NCI-H748 (cell line): ENCODE results near the gene SUPT6H.
A peak's percentile ranks its signal among the peaks of the same experiment; 100 is the strongest.

Experiments used
- DNase-seq: peaks from one replicate; lab custom pipeline; 2025; ENCODE audit not compliant: unreplicated experiment; lab: John Stamatoyannopoulos, UW

SUPT6H gene

DNA sequence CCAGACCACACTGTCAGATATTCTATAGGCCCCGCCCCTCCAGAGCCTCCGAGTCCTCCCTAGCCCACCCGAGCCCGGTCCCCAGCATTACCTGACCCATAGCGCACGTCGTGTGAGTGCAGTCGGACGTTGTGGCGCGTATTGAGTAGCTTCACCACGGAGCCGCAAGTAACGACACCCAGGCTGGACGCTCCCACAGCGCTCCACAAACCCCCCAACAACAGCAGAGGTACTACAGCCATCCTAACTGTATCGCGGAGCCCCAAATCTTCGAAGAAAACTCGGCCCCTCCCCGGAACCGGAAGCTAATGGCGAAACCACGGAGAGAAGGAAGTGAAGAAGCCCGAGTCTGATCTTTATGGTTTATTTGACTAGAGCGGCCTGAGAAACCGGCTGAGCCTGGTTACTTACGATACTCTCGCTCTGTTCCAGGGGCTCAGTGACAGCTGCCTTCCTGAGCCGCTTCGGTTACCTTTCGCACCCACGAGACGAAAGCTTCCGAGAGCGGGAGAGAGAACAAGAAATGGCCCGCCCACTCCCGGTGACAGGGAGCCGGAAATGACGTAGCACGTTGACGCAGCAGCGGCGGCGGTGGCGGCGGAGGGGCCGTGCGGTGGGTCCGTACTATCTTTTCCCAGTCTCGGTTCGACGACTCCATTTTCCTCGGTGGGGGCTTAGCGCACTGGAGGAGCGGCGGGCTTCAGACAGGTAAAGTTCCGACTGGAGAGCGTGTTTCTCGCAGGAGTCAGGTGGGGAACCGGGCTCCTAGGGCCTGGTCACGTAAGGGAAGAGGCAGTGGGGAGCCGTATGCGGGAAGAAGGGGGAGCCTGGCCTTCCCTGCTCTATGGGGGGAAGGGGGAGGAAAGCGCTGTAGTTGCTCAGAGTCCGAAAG, at the start of gene SUPT6H, which contains the start of gene SDF2:
TSS of gene SUPT6H (plus strand) at position 571 of the 892 bp plus-strand sequence. CDS start 11,197 bp downstream, outside the sequence.
TSS of gene SDF2 (minus strand) at position 272 of the 892 bp plus-strand sequence. CDS start at position 242, 30 bp downstream.
- DNase-seq, result peak; percentile 91

DNA sequence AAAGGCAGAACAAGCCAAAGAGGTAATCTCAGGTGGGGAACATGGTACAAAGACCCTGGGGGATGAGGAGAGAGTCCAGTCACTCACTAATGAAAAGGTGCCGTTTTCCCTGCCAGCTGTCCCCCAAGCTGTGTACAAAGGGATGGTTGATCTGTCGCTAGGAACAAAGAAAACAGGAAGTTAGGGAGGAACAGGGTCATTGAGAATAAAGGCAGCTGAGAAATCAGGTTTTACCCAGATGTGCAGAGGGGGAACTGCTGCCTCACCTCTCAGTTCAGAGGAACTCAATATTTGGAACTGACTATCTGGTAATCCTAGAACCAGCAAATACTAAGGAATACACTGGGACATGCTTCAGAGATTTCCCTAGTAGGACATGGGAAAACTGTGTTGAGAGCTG, 49.5 kb upstream of the SUPT6H start:
- peak; percentile 37 for DNase-seq

DNA sequence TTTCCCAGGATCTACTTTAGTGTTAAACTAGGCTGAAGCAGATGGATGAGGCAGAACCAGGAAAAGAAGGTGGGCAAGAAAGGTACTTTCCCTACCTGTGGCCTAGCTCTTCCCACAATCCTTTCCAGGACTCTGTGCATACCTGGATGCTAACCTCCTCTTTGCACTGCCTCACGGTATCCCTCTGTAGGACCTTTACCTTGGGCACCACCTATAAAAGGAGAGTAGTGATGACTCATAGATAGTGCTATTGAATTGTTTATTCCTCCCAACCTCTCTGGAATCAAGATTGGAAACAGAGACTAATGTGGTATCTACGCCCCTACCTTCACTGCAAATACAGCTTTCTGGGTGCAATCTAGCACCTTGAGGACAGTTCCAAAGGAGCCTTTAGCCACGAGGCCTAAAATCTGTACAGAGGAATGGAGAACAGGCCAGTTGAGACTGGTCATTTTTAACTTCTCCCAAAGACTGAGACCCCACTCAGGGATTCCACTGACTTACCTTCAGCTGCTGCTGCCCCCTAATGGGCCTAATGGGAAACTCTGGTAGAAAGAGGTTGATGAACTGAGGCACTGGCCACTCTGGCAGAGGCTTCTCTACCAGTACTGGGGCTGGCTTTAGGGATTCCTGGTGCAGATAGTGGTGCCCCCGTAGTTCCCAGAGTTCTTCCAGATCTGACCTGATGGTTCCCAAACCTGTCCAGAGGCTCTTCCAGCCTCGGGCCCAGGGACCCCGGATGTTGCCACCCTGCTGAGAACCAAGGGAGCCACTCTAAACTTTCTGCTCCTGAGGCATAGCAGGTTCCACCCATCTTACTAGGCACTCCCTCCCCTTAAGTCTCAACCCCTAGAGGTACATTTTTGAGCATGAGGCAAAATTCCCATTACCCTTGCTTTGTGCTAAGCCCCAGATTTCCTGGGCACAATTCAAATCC, 48.8 kb upstream of the SUPT6H start:
- peak; percentile 57 for DNase-seq

DNA sequence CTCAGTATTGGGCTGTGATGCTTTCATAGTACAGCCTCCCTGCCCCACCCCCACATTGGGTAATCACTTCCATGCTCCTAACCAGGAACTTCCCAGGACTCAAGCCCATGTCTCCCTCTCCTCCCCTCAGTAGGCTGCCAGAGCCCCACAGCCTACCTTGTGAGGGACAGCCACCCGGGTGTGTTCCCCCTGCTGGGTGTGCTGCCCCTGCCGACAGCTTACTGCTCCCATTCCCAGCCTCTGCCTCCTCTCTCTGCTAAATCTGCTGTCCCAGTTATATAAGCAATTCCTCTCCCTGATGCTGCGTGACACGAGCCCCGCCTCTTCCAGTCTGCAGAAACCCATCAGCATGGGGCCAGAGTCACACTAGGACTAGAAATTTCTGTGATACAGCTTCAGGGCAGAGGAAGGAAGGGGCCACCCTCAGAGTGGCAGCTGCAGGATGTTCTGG, 48.0 kb upstream of the SUPT6H start, which contains the start of gene RSKR:
TSS of gene RSKR (minus strand) at position 255 of the 451 bp plus-strand sequence. CDS start at position 231, 24 bp downstream.
- DNase-seq, result no peak

DNA sequence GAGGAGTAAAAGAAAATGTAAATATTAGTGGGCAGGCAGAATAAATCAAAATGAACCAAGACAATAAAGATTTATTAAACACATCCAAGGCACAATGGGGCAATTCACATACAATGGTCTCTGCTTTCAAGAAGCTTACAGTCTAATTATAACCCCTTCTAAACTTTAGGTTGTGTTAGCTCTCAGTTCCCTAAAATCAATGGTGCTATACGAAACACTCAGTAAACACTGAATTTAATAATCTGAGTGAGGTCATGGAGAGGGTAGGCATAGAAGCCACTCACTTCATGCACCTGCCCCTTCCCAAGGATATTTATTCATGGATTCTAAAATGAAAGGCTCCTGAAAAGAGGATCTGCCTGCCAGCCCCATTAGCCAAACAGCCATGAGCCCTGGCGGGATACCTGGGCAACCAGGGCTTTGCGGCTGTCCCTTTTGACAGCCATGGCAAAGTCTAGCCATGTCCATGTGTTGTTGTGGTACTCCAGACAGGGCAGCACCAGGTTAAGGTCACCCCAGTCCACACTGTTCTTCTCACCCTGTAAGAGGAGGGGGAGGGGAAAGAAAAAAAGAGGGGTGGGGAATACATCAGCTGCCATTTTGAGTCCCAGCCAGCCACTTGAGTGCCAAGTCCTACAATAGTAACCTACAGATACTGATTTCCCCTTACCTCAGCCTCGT, 46.6 kb upstream of the SUPT6H start:
- no peak for DNase-seq

DNA sequence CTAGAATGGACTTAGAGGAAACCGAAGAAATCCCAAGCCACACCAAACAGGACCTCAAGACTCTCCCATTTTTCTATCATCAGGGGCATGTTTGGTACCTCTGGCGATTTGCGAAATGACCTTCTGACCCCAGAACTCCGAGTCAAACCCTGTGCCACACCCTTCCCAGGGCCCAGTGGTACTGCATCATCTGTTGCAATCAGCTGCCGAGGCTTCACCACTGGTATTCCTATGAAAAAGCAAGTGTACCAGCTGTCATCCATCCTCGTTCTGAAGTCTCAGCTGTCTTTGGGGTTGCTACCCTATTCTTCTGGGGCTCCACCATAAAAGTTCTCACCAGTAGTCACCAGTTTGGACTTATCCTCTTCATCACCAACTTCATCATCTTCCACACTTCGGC, 45.7 kb upstream of the SUPT6H start:
- DNase-seq, result no peak

DNA sequence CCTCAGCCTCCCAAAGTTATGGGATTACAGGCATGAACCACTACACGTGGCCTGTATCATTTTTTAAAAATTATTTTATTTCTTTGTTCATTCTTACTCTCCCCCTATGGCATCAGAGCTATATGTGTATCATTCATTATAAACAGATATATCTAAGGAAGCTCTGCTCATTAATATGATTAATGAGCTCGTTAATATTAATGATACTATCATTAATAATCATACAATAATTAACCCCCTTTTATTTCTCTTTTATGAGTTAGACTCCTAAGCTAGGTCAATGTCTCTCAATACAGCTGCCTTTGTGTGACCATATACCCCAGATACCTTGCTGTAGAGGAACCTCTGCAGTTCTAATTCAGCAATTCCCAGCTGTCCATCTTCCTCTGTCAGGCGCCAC, 43.5 kb upstream of the SUPT6H start:
- DNase-seq, result no peak

DNA sequence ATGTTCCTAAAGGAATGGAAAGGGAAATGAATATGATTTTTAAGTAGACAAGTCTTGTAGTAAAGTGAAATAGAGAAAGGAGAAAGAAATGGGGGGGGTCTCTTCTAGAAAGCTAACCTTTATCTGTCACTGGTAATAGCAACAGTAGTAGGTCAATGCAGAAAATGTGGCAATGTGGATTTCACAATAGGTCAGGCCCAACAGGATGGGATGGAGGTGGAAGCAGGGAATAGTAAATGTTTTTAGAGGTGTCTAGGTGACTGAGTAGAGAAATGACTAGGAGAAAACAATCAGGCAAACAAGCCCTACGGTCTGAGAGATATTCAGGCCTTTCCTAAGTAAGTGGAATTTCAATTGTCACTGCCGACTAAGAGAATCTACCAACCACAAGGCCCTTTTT, 42.0 kb upstream of the SUPT6H start:
- DNase-seq, result no peak

DNA sequence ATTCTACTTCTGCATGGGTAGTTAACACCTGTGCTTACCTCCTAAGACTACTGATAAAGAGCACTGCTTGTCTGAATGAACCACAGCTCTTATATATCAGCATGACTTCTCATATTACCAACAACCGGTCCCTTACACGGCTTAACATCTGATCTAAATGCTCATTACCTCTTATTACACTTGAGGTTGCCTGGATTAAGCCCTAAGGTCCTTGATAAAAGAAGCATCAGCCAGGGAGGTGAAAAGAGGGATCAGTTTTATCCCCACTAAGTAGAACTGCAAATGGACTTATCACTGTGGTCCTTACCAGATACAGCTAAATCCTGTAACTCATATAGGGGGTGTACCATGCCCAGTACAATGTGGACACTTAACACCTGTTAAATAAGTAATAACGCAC, 39.8 kb upstream of the SUPT6H start:
- DNase-seq, result no peak

DNA sequence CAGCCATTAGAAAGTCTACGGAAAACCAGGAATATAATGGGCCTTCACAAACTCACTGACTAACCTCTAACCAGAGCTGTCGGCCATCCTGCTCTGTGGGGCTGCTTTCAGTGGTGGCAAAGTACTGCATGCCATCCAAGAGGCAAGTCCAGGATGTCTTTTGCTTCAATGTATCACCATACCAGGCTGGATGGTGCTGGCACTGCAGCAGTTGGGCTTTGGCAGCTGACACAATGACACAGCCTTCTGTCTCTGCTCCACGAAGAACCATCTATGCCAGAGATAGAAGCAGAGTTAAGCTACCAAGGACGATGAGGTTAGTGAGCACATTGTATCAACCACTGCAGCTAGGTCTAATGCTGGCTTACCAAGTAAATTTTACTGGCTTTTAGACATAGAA, 38.3 kb upstream of the SUPT6H start:
- no peak for DNase-seq

DNA sequence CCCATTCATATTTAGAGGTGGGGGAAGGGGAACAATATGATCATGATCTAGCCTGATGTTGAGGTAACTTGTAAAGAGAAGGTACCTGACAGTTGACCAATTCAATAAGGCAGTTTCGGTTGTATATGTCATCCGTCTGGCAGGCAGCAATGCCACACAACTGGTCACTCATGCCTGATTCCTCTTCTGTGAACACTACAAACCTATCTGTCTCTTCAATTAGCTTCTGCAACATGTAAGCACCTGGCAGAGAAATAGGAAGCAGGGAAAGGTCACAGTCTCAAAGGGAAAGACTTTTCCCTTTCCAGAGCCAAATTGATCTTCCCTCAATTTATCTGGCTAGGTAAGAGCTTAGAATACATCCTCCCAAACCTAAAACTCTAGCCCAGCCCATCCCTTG, 37.9 kb upstream of the SUPT6H start:
- no peak for DNase-seq

DNA sequence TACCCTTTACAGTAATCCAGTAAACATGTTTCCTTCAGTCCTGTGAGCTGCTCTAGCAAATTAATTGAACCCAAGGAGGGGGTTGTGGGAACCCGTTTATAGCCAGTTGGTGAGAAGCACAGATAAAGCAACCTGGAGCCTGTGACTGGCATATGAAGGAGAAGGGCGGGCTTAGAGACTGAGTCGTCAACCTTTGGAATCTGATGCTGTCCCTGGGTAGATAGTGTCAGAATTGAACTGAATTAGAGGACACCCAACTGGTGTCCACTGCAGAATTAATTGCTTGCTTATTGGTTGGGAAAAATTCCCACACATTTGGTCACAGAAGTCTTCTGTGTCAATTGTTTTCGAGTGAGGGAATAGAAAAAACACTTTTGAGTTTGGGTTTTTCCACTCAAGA, 35.2 kb upstream of the SUPT6H start:
- no peak for DNase-seq

DNA sequence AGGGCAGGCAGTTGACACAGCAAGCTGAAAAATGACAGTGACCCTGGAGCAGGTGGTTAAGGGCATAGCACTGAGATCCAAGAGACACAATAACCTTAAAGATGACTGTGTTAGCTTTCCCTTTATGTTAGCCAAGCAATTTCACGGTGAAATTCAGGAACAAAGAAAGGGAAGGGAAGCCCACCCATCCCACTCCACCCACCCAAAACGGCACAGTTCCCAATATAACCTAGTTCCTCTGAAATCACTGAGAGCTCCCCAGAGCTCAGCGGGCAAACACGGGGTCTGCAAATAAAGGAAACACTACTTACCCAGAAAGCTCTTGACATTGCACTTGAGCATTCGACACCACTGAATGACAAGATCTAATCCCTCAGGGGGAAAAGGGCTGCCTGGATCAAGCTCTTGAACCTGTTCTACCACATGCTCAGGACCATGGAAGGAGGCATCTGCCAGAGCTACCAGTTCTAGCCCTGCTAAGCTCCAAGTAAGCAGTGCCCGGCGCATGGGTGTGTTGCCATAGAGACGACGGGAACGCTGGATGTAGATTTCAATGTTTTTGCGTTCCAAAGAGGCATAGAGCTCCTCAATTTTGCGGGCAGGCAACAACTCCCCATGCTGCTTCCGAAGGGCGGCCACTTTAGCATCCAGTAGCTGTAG, 27.7 kb upstream of the SUPT6H start:
- DNase-seq, result no peak

DNA sequence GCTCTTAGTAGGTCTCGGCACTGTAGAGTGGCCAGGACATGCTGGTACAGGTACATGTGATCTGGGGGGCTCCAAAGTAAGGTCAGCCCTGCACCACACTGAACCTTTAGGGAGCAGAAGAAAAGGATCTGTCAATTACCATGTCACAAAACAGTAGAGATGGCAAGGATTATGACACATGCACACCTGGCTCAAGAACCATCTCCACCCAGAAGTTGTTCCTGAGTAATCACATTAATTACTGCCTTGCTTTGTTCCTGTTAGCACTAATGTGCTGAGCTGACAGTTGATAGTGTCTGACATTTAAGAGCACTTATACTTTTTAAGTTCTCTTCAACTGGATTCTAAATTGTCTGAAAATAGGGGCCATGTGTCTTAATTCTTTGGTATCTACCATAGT, 26.5 kb upstream of the SUPT6H start:
- no peak for DNase-seq

DNA sequence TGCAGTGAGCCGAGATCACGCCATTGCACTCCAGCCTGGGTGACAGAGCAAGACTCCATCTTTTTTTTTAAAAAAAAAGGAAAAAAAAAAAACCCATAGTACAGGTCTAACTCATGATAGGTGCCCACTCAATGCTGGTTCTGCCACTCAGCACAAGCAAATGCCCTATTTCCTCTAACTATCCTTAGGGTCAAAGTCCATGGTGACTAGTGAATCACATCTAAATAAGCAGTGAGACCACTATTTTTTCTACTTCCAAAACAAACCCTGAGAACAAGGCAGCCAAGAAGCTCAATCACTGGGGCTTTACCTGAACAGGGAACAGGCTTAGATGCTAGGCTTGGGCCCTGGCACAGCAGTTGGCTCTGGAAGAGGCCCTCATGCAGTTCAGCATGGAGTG, 20.4 kb upstream of the SUPT6H start:
- no peak for DNase-seq

DNA sequence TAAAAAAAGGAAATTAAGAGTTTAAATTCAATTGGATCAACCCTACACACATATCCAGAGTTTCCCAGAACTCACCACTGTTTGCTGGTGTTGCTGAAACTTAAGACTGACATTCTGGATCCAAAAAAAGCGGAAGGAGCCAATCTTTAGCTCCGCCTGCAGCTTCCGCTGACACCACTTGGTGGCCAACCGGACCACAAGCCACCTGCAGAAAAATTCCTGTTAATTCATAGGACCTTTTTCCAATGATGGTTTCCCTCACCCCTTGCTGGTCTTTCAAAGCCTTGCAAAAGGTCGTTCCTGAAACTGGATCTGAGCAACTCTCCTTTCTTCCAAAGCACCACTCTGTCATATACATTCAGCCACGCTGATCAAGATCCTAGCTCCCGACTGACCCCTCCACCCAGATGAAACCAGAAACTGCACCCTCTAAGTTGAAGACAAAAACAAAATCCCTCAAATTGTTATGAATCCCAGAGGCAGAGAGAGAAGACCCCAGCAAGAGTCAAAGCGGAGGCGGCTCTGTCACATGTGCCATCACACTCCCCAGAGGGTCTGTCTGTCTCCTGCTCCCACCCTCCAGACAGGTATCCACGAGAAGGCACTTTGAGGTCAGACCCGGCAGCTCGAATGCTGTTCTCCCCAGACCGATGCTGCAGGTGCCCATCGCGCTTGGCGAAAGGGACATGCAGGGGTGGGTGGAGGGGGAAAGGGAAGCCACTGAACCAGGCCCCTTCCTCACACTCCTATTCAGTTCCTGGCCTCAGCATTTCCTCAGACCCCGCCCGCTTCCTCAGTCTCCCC, 17.8 kb upstream of the SUPT6H start:
- peak; percentile 59 for DNase-seq

DNA sequence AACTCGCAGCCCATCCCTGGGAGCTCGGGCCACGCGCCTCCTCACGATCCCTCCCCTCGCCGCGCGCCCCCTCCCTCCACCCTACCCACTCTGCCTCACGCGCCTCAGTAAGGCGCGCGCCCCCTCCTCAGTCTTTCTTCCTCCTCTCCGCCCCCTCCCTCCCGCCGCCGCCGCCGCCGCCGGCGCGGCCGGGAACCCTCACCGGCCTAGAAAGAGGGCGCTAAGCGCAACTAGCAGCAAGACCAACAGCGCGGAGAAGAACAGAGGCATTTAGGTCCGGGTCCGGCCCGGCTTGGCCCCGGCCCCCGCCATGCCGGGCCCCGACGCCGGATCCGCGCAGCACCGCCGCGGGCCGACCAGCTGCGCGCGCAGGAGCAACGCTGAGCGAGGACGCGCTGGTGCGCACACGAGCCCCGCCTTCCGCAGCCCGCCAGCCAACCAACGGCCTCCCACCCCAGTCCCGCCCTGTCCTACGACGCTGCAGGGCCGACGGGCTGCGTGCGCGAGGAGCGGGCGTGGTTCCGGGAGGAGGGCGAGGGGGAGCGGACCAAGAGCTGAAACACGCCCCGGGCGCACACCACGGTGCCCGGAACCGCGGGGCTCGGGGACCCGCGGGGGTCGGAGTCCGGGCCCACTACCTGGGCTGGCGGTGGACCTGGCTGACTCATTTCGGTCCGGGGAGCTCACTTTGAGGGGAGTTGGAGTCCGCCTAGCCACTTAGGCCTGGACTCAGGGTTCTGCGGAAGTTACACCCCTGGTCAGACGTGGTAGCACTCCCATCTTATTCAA, 17.0 kb upstream of the SUPT6H start, which contains the start of gene BLTP2:
TSS of gene BLTP2 (minus strand) at position 372 of the 789 bp plus-strand sequence. CDS start at position 270, 102 bp downstream.
- peak; percentile 98 for DNase-seq

DNA sequence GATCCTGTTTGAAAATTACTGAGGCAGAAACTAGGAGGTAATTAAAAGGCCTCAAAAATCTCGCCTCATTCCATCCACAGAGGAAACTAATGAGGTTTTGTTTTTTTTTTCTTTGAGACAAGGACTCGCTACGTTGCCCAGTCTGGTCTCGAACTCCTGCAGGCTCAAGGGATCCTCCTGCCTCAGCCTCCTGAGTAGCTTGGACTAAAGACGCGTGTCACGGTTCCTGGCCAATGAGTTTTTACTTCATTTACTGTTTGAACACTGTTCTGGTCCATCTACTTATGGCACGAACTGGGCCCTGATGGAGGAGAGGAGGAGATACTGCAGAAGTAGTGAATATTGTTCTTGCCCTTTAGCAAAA, 16.4 kb upstream of the SUPT6H start:
- DNase-seq, result peak; percentile 37
